HFF-Myc (cell line): Measurements from ENCODE around the gene FUNDC1.

Experiments
- DNase-seq: peaks from one replicate; pipeline ENCODE4 v3.0.0-alpha.2; 2011; ENCODE audit warnings: low read depth; ENCODE audit errors: extremely low read depth
- H3K4me3 ChIP-seq: replicated peaks from 2 replicates; pipeline ENCODE4 v1.5.1; 2011; ENCODE audit warnings: low read depth, mild to moderate bottlenecking, control low read depth, low read length
- TF ChIP-seq, protein P1 (sequence below): IDR thresholded peaks from 2 replicates; pipeline ENCODE4 v1.5.1; 2012; ENCODE audit warnings: mild to moderate bottlenecking, low read depth, low read length, control low read depth; ENCODE audit errors: missing control alignments

Gene FUNDC1, protein sequence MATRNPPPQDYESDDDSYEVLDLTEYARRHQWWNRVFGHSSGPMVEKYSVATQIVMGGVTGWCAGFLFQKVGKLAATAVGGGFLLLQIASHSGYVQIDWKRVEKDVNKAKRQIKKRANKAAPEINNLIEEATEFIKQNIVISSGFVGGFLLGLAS

GRCh38 chrX:44542567-44543325 is at the start of gene FUNDC1:
TSS of gene FUNDC1 (minus strand) at chrX:44542859. CDS start at chrX:44542832, 27 bp downstream.
- H3K4me3 ChIP-seq = peak within 1 kb of the TSS; percentile 65
- TF ChIP-seq, protein P1, sequence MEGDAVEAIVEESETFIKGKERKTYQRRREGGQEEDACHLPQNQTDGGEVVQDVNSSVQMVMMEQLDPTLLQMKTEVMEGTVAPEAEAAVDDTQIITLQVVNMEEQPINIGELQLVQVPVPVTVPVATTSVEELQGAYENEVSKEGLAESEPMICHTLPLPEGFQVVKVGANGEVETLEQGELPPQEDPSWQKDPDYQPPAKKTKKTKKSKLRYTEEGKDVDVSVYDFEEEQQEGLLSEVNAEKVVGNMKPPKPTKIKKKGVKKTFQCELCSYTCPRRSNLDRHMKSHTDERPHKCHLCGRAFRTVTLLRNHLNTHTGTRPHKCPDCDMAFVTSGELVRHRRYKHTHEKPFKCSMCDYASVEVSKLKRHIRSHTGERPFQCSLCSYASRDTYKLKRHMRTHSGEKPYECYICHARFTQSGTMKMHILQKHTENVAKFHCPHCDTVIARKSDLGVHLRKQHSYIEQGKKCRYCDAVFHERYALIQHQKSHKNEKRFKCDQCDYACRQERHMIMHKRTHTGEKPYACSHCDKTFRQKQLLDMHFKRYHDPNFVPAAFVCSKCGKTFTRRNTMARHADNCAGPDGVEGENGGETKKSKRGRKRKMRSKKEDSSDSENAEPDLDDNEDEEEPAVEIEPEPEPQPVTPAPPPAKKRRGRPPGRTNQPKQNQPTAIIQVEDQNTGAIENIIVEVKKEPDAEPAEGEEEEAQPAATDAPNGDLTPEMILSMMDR = peak; percentile 22
- peak; percentile 75 for DNase-seq

DNA sequence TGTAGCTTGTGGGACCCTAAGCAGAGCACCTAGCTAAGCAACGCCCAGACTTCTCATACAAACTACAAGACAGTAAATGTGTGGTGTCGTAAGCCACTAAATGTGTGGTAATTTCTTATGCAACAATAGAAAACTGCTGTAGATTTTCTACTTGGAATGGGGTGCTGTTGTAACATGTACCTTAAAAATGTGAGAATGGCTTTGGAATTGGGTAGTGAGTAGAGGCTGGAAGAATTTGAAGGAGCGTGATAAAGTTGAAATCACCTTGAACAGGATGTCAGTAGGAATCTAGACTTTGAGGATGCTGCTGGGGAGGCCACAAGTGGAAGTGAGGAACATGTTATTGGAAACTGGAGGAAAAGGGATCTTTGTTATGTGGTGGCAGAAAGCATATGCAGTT is 43.2 kb upstream of the FUNDC1 start:
- TF ChIP-seq, protein P1 = no peak
- H3K4me3 ChIP-seq = no peak overlapping the region
- DNase-seq = no peak

DNA sequence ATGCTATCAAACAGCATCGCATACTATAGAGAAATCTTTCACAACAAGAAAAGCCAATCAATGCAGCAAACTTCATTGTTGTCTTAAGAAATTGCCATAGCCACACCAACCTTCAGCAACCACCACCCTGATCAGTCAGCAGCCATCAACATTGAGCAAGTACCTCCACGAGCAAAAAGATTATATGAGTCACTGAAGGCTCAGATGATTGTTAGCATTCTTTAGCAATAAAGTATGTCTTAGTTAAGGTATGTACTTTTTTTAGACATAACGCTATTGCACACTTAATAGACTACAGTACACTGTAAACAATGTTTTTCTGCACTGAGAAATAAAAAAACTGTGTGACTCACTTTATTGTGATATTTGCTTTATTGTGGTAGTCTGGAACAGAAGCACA is 37.8 kb upstream of the FUNDC1 start:
- no peak overlapping the region for H3K4me3 ChIP-seq
- TF ChIP-seq, protein P1 = no peak
- DNase-seq = no peak

DNA sequence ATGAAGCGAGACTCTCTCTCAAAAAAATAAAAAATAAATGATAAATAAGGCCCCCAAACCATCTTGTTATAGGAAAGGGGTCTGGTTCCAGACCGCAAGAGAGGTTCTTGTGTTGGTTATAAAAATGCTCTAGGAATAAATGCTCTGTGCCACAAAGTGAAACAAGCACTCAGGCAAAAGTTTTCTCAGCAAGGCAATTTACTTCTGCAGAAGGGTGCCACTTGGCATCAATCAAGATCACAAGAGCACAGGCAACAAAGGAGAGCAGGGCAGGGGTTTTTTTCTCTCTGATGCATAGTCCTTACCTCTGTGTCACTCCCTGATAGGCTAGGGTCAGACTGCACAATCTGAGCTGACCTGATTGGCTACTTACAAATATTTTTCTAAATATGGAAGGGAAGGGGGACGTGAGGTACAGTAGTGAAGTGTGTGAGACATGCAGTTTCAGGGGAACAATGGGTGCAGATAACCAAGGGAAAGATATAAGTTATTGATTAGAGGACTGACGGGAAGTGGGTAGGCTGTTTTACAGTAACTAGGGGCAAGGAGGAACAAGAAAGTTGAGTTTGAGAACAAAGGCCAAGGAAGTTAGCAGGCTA is 29.8 kb upstream of the FUNDC1 start:
- no peak overlapping the region for H3K4me3 ChIP-seq
- TF ChIP-seq, protein P1 = no peak
- DNase-seq = no peak

DNA sequence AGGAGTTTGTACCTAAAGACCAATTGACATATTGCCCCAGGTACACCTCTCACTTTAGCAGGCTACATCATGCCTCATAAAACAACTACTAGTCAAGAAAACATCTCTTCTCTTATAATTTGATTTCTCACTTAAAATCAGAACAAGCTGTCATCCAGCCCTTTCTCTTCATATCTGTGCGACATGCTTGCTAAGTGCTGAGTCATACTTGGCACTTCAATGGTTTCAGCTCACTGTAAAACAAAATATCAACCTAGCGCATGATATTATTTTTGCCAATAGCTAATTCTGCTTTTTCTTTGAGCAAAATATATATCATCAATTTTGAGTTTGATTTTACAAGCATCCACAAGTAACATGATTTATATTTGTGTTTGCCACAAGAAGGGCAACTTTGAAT is 27.9 kb upstream of the FUNDC1 start:
- DNase-seq = no peak
- TF ChIP-seq, protein P1 = no peak

DNA sequence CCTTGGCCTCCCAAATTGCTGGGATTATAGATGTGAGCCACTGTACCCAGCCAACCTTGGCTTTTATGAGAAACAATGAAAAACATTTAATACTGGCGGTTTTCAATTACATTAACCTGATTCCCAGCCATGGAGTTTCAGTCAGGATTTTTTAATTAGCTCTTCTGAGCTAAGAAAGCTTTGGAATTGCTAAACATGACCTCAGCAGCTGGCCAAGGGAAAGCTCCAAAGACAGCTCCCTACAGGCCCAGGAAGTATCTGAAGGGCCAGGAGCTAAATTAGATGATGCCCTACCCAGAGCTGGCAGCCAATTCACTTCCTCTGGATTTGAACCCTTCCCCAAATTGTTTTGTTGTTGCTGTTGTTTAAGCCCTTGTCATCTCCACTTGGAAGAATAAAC is 26.5 kb upstream of the FUNDC1 start:
- TF ChIP-seq, protein P1 = no peak
- H3K4me3 ChIP-seq = no peak overlapping the region
- no peak for DNase-seq

More for the DNA sequence above, 27.9 kb upstream of the FUNDC1 start:
- H3K4me3 ChIP-seq = no peak overlapping the region
